ENCODE measurements around the gene FNIP2.

Gene FNIP2

DNA sequence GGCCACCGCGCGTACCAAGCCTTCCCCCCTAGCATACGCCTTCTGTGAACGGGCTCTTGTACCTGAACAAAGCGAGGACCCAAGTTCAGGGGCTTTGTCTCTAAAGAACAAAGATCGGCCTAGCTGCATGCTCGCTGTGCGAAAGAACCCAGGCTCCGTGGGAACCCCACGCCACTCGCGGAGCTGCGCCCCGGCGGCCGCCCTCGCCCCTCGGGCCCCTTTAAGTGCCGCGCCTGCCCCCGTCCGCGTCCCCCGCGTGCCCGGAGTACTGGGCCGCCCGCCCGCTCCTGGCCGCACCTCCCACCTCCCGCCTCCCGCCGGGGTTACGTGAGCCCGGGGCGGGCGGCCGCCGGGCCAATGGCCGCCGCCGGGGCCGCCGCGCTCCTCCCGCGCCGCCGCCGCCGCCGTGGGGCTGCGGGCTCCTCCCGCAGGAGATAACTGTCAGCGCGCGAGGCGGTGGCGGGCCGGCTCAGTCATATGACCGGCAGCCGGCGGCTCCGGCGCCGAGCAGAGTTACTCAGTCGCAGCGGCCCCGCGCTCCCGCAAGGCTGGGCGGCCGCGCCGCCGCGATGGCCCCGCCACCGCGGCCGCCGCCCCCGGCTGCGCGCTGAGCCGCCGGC is at the start of gene FNIP2:
Gene FNIP2, plus strand, starts transcription at position 472 of the 620 bp plus-strand sequence. CDS start 187 bp downstream, outside the sequence.
- peaks cover 16% of the 10 kb centered on the region for H3K27me3 ChIP-seq (ENCODE audit: control insufficient read depth, insufficient read depth, low read length)
- H3K36me3 ChIP-seq (ENCODE audit: control insufficient read depth, insufficient read depth, low read length), result no peaks in the 10 kb centered on the region
- H3K9ac ChIP-seq (ENCODE audit: low read depth, low read length), result peak within 1 kb of the TSS; percentile 66
- no peaks in the 10 kb centered on the region for H3K4me1 ChIP-seq (ENCODE audit: control insufficient read depth, insufficient read depth, low read length)
- H3K4me3 ChIP-seq (ENCODE audit: low read depth, low read length), result peak within 1 kb of the TSS; percentile 79
- H3K9me3 ChIP-seq (ENCODE audit: control insufficient read depth, insufficient read depth, low read length), result no peaks in the 10 kb centered on the region

DNA sequence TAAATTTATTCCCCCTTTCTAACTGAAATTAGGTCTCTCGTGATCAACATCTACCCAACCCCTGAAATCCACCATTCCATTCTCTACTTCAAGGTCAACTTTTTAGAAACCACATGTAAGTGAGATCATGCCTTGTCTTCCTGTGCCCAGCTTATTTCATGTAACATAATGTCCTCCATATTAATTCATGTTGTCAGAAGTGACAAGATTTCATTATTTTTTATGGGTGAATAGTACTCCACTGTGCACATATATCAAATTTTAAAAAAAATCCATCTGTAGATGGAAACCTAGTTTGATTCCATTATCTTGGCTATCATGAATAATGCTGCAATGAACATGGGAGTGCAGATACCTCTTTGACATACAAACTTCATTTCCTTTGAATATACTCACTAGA is 47.1 kb upstream of the FNIP2 start:
- H3K9me3 ChIP-seq (ENCODE audit: control insufficient read depth, insufficient read depth, low read length), result no peaks in the 10 kb centered on the region
- H3K9ac ChIP-seq (ENCODE audit: low read depth, low read length), result no peak overlapping the region
- no peaks in the 10 kb centered on the region for H3K27me3 ChIP-seq (ENCODE audit: control insufficient read depth, insufficient read depth, low read length)
- peaks cover 8% of the 10 kb centered on the region for H3K36me3 ChIP-seq (ENCODE audit: control insufficient read depth, insufficient read depth, low read length)
- no peaks in the 10 kb centered on the region for H3K4me1 ChIP-seq (ENCODE audit: control insufficient read depth, insufficient read depth, low read length)
- H3K4me3 ChIP-seq (ENCODE audit: low read depth, low read length), result peak overlapping the region; percentile 74

DNA sequence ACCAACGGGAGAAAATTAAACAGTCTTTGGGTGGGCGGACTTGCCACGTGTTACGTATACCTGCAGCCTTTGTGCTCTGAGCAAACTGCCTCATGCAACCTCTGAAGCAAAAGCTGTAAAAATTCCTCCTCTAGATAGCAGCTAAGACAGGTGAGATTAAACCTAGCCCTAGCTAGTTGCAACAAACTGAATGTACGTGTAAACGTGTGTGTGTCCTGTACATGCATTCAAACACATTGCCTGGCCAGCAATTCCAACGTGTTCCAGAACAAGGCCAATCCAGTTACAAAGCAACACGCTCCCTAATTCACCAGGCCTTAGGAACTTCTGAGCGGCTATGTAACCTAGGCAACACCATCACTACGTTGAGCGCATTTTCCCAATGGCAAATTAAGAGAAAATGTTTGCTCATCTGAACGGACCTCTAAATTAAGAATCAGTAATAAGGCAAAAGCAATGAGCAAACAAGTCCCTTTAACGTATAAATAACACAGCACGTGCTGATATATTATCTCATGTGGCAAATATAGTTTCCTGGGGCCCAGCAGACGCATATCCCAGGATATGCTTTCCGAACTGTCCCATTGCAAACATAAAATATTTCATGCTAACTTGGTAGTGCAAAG is 46.4 kb upstream of the FNIP2 start:
- peak overlapping the region; percentile 61 for H3K9ac ChIP-seq (ENCODE audit: low read depth, low read length)
- peaks cover 8% of the 10 kb centered on the region for H3K36me3 ChIP-seq (ENCODE audit: control insufficient read depth, insufficient read depth, low read length)
- no peaks in the 10 kb centered on the region for H3K4me1 ChIP-seq (ENCODE audit: control insufficient read depth, insufficient read depth, low read length)
- no peaks in the 10 kb centered on the region for H3K27me3 ChIP-seq (ENCODE audit: control insufficient read depth, insufficient read depth, low read length)
- H3K9me3 ChIP-seq (ENCODE audit: control insufficient read depth, insufficient read depth, low read length), result no peaks in the 10 kb centered on the region
- peak overlapping the region; percentile 74 for H3K4me3 ChIP-seq (ENCODE audit: low read depth, low read length)

DNA sequence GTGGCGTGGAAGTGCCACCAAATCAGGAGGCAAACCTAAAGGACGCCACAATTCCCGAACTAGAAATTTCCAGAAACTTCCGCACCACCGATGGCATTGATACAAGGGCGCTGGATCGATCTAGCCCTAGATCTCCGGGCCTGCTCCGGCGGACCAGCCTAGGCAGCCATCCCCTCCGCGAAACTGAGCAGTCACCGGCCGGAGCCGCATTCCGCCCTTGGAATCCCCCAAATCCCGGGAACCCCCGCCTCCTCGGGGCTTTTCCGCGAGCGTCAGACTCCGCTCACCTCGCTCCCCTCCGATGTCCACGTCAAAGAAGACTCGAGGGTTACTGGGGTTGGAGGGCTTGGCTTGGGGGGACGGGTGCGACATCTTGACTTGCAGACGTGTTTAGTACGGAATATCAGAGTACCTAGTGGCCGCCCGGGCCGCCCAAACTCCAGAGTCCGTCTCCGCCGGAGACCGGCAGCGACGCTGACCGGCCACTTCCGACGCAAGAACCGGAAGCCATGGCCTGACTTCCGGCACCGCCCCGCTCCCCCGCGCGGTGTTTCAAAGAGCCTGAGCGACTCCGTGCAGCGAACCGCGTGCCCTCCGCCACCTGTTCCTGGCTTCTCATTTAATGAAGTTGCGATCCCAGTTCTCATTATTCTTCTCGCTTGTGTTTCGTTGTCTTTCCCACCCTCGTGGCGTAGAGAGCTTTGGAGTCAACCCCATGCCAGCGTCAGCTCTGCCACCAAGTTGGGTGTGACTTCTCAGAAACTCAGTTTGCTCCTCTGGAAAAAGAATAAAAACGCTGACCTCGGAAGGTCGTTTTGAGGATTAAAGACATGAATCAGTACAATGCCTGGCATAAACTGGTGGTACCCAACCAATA is 45.7 kb upstream of the FNIP2 start, which contains the start of gene PPID:
Gene PPID, minus strand, starts transcription at position 480 of the 877 bp plus-strand sequence. Its CDS starts 108 bp downstream, at position 372.
- Histone ChIP-seq H3K9ac (ENCODE audit: low read depth, low read length) (peak within 1 kb of the TSS; percentile 61), H3K9me3 (ENCODE audit: control insufficient read depth, insufficient read depth, low read length) (no peaks in the 10 kb centered on the region), H3K4me1 (ENCODE audit: control insufficient read depth, insufficient read depth, low read length) (no peaks in the 10 kb centered on the region), H3K27me3 (ENCODE audit: control insufficient read depth, insufficient read depth, low read length) (no peaks in the 10 kb centered on the region), H3K36me3 (ENCODE audit: control insufficient read depth, insufficient read depth, low read length) (peaks cover 8% of the 10 kb centered on the region), H3K4me3 (ENCODE audit: low read depth, low read length) (peak within 1 kb of the TSS; percentile 74)

DNA sequence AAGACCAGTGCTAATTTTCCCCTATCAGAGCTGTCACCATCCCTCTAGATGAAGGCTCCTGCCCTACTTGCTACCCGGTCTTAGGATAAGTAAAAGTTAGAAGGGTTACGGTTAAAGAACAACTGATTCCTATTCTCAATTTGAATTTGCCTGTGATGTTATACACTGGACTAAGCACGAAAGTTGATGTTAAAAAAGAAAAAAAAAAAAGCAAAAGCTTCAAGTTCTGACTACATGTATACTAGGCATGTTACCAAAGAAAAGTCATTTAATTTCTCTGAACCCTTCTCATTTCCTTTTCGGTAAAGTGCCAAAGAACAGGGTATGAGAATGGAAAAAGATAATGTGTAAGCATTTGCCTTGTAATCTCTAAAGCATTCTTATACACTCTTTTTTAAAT is 44.2 kb upstream of the FNIP2 start:
- Histone ChIP-seq H3K27me3 (ENCODE audit: control insufficient read depth, insufficient read depth, low read length) (no peaks in the 10 kb centered on the region), H3K4me1 (ENCODE audit: control insufficient read depth, insufficient read depth, low read length) (no peaks in the 10 kb centered on the region), H3K9me3 (ENCODE audit: control insufficient read depth, insufficient read depth, low read length) (no peaks in the 10 kb centered on the region), H3K36me3 (ENCODE audit: control insufficient read depth, insufficient read depth, low read length) (peaks cover 4% of the 10 kb centered on the region), H3K9ac (ENCODE audit: low read depth, low read length) (no peak overlapping the region), H3K4me3 (ENCODE audit: low read depth, low read length) (no peak overlapping the region)

DNA sequence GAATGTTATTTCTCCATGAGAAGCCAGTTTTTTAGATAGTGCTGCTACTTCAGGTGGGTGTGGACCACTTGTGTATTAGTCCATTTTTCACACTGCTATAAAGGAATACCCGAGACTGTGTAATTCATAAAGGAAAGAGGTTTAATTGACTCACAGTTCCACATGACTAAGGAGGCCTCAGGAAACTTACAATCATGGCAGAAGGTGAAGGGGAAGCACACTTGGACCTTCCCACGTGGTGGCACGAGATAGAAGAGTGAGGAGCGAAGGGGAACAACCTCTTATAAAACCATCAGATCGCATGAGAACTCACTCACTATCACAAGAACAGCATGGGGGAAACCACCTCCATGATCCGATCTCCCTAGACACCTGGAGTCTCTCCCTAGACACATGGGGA is 42.2 kb upstream of the FNIP2 start:
- Histone ChIP-seq H3K9ac (ENCODE audit: low read depth, low read length) (no peak overlapping the region), H3K27me3 (ENCODE audit: control insufficient read depth, insufficient read depth, low read length) (no peaks in the 10 kb centered on the region), H3K4me1 (ENCODE audit: control insufficient read depth, insufficient read depth, low read length) (no peaks in the 10 kb centered on the region), H3K36me3 (ENCODE audit: control insufficient read depth, insufficient read depth, low read length) (no peaks in the 10 kb centered on the region), H3K4me3 (ENCODE audit: low read depth, low read length) (no peak overlapping the region), H3K9me3 (ENCODE audit: control insufficient read depth, insufficient read depth, low read length) (no peaks in the 10 kb centered on the region)

DNA sequence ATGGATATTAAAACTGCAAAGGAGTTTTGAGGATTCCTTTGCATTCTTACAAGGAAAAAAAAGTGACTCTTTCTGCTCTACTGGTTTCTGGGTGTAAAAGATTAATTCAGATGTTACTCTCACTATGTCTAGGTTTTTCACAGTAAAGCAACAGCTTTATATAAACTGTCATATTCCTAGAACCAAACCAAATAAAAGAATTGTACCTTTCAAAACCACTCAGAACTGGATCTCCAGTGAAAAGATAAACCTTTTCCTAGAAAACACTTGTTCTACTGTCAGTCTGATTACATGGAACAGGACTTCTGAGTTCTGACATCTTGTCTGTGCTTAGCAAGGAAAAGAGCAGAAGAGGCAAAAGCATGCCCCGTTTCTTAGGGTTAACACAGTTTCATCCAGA is 40.6 kb upstream of the FNIP2 start:
- Histone ChIP-seq H3K4me3 (ENCODE audit: low read depth, low read length) (no peak overlapping the region), H3K9ac (ENCODE audit: low read depth, low read length) (no peak overlapping the region), H3K36me3 (ENCODE audit: control insufficient read depth, insufficient read depth, low read length) (no peaks in the 10 kb centered on the region), H3K27me3 (ENCODE audit: control insufficient read depth, insufficient read depth, low read length) (no peaks in the 10 kb centered on the region), H3K9me3 (ENCODE audit: control insufficient read depth, insufficient read depth, low read length) (no peaks in the 10 kb centered on the region), H3K4me1 (ENCODE audit: control insufficient read depth, insufficient read depth, low read length) (no peaks in the 10 kb centered on the region)

DNA sequence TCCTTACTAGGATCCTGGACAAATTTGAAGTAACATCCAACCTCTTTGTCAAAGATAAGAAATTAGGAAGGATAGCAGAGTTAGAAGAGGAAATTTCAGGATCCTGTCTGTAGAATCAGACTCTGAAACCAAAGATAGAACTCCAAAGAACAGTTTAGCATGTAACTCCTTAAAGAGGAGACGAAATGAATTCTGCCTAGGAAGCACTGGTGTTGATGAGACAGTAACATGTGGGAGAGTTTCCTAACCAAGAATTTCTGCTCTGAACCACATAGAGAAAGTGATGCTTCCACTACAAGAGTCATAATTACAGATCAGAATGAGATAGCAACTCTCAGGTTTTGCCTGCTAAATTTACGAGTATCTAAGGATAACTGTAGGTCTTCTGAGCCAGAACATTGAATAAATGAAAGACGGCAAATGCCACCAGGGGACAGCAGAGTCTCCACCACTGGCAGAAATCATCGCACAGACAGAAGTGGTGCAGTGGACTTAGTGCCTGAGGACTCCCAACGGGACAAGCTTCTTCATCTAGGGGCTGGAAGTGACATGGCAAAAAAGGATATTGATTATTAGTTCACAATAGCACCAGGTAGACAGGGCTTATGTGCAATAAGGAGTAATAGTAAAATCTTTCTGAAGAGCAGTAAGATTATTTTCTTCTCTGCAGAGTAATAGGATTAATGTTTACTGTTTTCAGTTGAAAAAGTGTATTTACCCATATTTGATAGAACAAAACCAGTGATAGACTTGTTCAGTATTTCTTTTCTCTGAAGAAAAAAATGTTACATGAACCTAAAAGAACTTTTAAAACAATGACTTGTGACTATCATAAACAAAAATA is 38.9 kb upstream of the FNIP2 start:
- Histone ChIP-seq H3K27me3 (ENCODE audit: control insufficient read depth, insufficient read depth, low read length) (no peaks in the 10 kb centered on the region), H3K9ac (ENCODE audit: low read depth, low read length) (no peak overlapping the region), H3K9me3 (ENCODE audit: control insufficient read depth, insufficient read depth, low read length) (no peaks in the 10 kb centered on the region), H3K36me3 (ENCODE audit: control insufficient read depth, insufficient read depth, low read length) (no peaks in the 10 kb centered on the region), H3K4me1 (ENCODE audit: control insufficient read depth, insufficient read depth, low read length) (no peaks in the 10 kb centered on the region), H3K4me3 (ENCODE audit: low read depth, low read length) (no peak overlapping the region)

DNA sequence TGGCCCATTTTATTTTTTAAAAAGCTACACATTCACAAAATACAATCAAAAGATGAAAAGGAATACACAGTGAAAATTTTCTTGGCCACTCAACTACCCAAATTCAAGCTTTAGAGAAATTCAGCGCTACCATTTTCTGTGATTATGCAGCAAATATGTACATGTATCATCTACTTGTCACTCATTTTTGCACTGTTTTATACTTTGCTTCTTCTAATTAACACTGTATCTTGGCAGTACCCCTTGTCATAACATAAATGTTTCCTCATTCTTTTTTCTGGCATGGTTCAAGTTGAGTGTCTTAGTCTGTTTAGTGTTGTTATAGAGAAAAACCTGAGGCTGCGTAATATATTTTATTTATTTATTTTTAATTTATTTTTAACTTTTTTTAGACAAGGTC is 30.0 kb upstream of the FNIP2 start:
- Histone ChIP-seq H3K4me1 (ENCODE audit: control insufficient read depth, insufficient read depth, low read length) (no peaks in the 10 kb centered on the region), H3K9ac (ENCODE audit: low read depth, low read length) (no peak overlapping the region), H3K9me3 (ENCODE audit: control insufficient read depth, insufficient read depth, low read length) (no peaks in the 10 kb centered on the region), H3K36me3 (ENCODE audit: control insufficient read depth, insufficient read depth, low read length) (no peaks in the 10 kb centered on the region), H3K27me3 (ENCODE audit: control insufficient read depth, insufficient read depth, low read length) (no peaks in the 10 kb centered on the region), H3K4me3 (ENCODE audit: low read depth, low read length) (no peak overlapping the region)

DNA sequence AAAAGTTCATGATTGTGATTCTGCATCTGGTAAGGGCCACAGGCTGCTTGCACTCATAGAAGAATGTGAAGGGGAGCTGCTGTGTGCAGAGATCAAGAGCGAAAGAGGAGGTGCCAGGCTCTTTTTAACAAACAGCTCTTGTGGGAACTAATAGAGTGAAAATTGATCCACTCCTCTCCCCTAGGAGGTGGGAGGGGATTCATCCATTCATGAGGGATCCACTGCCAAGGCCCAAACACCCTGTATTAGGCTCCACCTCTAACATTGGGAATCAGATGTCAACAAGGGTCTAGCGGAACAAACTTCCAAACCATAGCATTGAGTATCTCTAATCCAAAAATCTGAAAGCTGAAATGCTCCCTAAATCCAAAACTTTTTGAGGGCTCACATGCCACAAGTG is 29.2 kb upstream of the FNIP2 start:
- H3K27me3 ChIP-seq (ENCODE audit: control insufficient read depth, insufficient read depth, low read length), result no peaks in the 10 kb centered on the region
- H3K9me3 ChIP-seq (ENCODE audit: control insufficient read depth, insufficient read depth, low read length), result no peaks in the 10 kb centered on the region
- no peaks in the 10 kb centered on the region for H3K36me3 ChIP-seq (ENCODE audit: control insufficient read depth, insufficient read depth, low read length)
- H3K4me3 ChIP-seq (ENCODE audit: low read depth, low read length), result no peak overlapping the region
- H3K4me1 ChIP-seq (ENCODE audit: control insufficient read depth, insufficient read depth, low read length), result no peaks in the 10 kb centered on the region
- H3K9ac ChIP-seq (ENCODE audit: low read depth, low read length), result no peak overlapping the region

DNA sequence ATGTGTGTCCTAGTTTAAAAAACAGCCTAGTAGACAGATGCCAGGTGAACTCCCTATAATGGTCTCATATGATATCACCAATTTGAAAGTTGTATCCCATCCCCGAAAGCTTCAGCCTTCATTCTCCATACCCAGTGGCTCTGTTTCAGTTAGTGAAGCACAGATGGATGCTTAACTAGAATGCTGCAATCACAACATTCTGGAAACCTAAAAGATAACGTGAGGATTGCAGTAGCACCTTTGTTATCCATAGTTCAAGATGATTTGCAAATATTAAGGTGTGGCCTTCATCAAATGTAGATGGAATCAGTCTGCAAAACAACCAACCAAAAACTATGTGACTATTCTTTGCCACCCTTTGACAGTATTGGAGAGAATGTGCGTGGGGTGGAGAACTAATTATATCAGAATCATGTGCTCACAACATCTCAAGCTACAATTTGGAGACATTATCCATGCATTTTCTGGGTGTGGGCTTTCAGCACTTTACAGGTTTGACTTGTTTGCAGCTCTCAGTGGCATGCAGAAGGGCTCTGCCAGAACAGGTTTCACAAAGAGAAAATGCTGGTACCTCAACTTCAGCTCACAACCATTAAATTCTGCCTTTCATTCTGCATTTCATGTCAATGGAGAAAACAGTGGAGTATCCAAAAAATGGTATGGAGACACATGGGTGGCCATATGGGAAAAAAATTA is 27.4 kb upstream of the FNIP2 start:
- H3K36me3 ChIP-seq (ENCODE audit: control insufficient read depth, insufficient read depth, low read length), result no peaks in the 10 kb centered on the region
- H3K9ac ChIP-seq (ENCODE audit: low read depth, low read length), result no peak overlapping the region
- no peaks in the 10 kb centered on the region for H3K27me3 ChIP-seq (ENCODE audit: control insufficient read depth, insufficient read depth, low read length)
- H3K9me3 ChIP-seq (ENCODE audit: control insufficient read depth, insufficient read depth, low read length), result no peaks in the 10 kb centered on the region
- H3K4me1 ChIP-seq (ENCODE audit: control insufficient read depth, insufficient read depth, low read length), result no peaks in the 10 kb centered on the region
- H3K4me3 ChIP-seq (ENCODE audit: low read depth, low read length), result no peak overlapping the region

Measured in iPS-15b (cell line).